Endothelial cell of umbilical vein (primary cell): ENCODE results near the gene ABCA8. TPM values are rescaled to one million over a fixed set of nuclear protein-coding genes. Genes with fewer than 3 reads are reported as not detected.

Experiments used
- BruUV-seq: library from RNA; stranded (reverse); fragments of 400-500 nt; replicated peaks from 2 replicates; lab custom pipeline; 2021; lab: Mats Ljungman, UMichigan
- CTCF ChIA-PET: fragments of 300-600, 350-600 bp; sonication (Branson Sonifier 250); formaldehyde crosslinking; loops from one replicate; lab custom pipeline; 2021; ENCODE audit warnings: antibody characterized with exemption, inconsistent platforms; lab: Charles Lee
- POLR2A ChIA-PET: fragments of 300-600, 350-600 bp; sonication (Branson Sonifier 250); formaldehyde crosslinking; loops from one replicate; lab custom pipeline; 2021; ENCODE audit warnings: antibody characterized with exemption, inconsistent platforms; lab: Charles Lee
- DNase-seq: peaks from one replicate; pipeline ENCODE4 v3.0.0-alpha.2; 2011; ENCODE audit warnings: low read depth, low spot score
- FAIRE-seq: peaks from 2 replicates; lab custom pipeline; 2011; peaks lifted over from hg19 to GRCh38; lab: Jason Lieb, UNC
- H2AFZ ChIP-seq: 2 replicates; pipeline ENCODE4 v1.6.0; 2012; ENCODE audit warnings: low read depth, low read length, control low read depth, inconsistent platforms
- H3K27ac ChIP-seq: 2 replicates; pipeline ENCODE4 v1.5.1; 2011; ENCODE audit warnings: low read depth, mild to moderate bottlenecking, control low read depth, low read length, moderate library complexity; ENCODE audit not compliant: insufficient read depth
- H3K27me3 ChIP-seq, 2 experiments: 2 replicates each; pipeline versions ENCODE4 v1.6.0 to v1.6.1; 2011; ENCODE audit warnings: low read length in 2 of 2, mixed read lengths in 1 of 2; ENCODE audit not compliant: control insufficient read depth in 2 of 2, insufficient read depth in 2 of 2
- H3K36me3 ChIP-seq, 2 experiments: 2 replicates in 1 of 2; 3 replicates in 1 of 2; pipeline ENCODE4 v1.5.1; 2011; ENCODE audit warnings: low read length in 2 of 2, mild to moderate bottlenecking in 1 of 2, moderate library complexity in 1 of 2; ENCODE audit not compliant: control insufficient read depth in 2 of 2, insufficient read depth in 2 of 2; ENCODE audit errors: extremely low read depth in 1 of 2
- H3K4me1 ChIP-seq: 3 replicates; pipeline ENCODE4 v1.5.1; 2011; ENCODE audit warnings: mild to moderate bottlenecking, low read length; ENCODE audit not compliant: control insufficient read depth, insufficient read depth; ENCODE audit errors: extremely low read depth
- H3K4me2 ChIP-seq: 2 replicates; pipeline ENCODE4 v1.6.1; 2011; ENCODE audit warnings: low read length, control low read depth, mixed read lengths; ENCODE audit not compliant: insufficient read depth
- H3K4me3 ChIP-seq, 3 experiments: fragments of 200-600 bp in 1 of 3; sonication (generic), shearing (Covaris generic) in 1 of 3; replicated peaks in 1 of 3; 2 replicates each; pipeline ENCODE4 v1.5.1; 2011 to 2016; ENCODE audit warnings: control low read depth in 3 of 3, low read length in 3 of 3, mild to moderate bottlenecking in 2 of 3, inconsistent platforms in 1 of 3, low read depth in 1 of 3, moderate library complexity in 1 of 3; ENCODE audit not compliant: insufficient read depth in 1 of 3
- H3K79me2 ChIP-seq: 2 replicates; pipeline ENCODE4 v1.6.0; 2012; ENCODE audit warnings: low read length, inconsistent platforms; ENCODE audit not compliant: control insufficient read depth, insufficient read depth
- H3K9ac ChIP-seq: replicated peaks from 2 replicates; pipeline ENCODE3; 2011; ENCODE audit warnings: low read length, control low read depth; ENCODE audit not compliant: insufficient read depth; ENCODE audit errors: extremely low read depth
- H3K9me1 ChIP-seq: replicated peaks from 3 replicates; pipeline ENCODE4 v1.6.0; 2011; ENCODE audit warnings: mild to moderate bottlenecking, low read length; ENCODE audit not compliant: control insufficient read depth, insufficient read depth; ENCODE audit errors: extremely low read depth
- H3K9me3 ChIP-seq: replicated peaks from 2 replicates; pipeline ENCODE4 v1.5.1; 2012; ENCODE audit warnings: low read length, inconsistent platforms; ENCODE audit not compliant: control insufficient read depth, insufficient read depth
- H4K20me1 ChIP-seq: replicated peaks from 2 replicates; pipeline ENCODE3; 2011; ENCODE audit warnings: mild to moderate bottlenecking, low read length; ENCODE audit not compliant: control insufficient read depth, insufficient read depth; ENCODE audit errors: extremely low read depth
- EZH2 ChIP-seq: IDR thresholded peaks from 2 replicates; pipeline ENCODE4 v1.6.1; 2012; ENCODE audit warnings: borderline replicate concordance, low read depth, mild to moderate bottlenecking, moderate library complexity, low read length, inconsistent platforms; ENCODE audit not compliant: severe bottlenecking
- FOS ChIP-seq: IDR thresholded peaks from 2 replicates; pipeline ENCODE4 v1.6.1; 2011; ENCODE audit warnings: mild to moderate bottlenecking, low read length, moderate library complexity, borderline replicate concordance; ENCODE audit not compliant: insufficient read depth
- GATA2 ChIP-seq: IDR thresholded peaks from 2 replicates; pipeline ENCODE4 v1.7.0; 2011; ENCODE audit warnings: low read depth, mild to moderate bottlenecking, moderate library complexity, mixed read lengths, low read length; ENCODE audit not compliant: insufficient read length, insufficient read depth
- JUN ChIP-seq: IDR thresholded peaks from 2 replicates; pipeline ENCODE4 v1.6.1; 2011; ENCODE audit warnings: borderline replicate concordance, low read depth; ENCODE audit not compliant: insufficient read length, insufficient read depth
- MYC ChIP-seq: IDR thresholded peaks from one replicate; pipeline ENCODE4 v1.6.1; 2011; ENCODE audit warnings: mild to moderate bottlenecking, low read depth, low read length
- POLR2A ChIP-seq: IDR thresholded peaks from 2 replicates; pipeline ENCODE4 v1.6.1; 2012; ENCODE audit warnings: low read depth, mild to moderate bottlenecking, control low read depth, low read length
- POLR2AphosphoS5 ChIP-seq: IDR thresholded peaks from 2 replicates; pipeline ENCODE4 v1.6.1; 2012; ENCODE audit warnings: low read depth, mild to moderate bottlenecking, control low read depth, low read length, moderate library complexity; ENCODE audit not compliant: insufficient read depth
- dilution Hi-C: fragments of 300-500 bp; cut with MboI; formaldehyde crosslinking; loops from one replicate; pipeline ENCODE4 v1.15.0; 2019; ENCODE audit warnings: low sequenced_read_pairs; ENCODE audit not compliant: extremely low pct_ligation_motif_present
- intact Hi-C: fragments of 100-400 bp; cut with micrococcal nuclease; formaldehyde crosslinking; loops from one replicate; pipeline ENCODE4 v1.10.0; 2022
- polyA plus RNA-seq, 4 experiments: library from polyadenylated mRNA; depleted of rRNA in 3 of 4; stranded (reverse) in 3 of 4; unstranded in 1 of 4; fragments of >200 nt; gene quantifications; 2 replicates each; pipeline versions ENCODE4 v1.2.1 to v1.2.3, GENCODE V29; 2011 to 2012; ENCODE audit warnings: missing spikeins in 1 of 4
- total RNA-seq: library from RNA; stranded (reverse); gene quantifications from 2 replicates; pipeline ENCODE4 v1.2.3, GENCODE V29; 2021
- TF ChIP-seq, protein P1 (sequence below): IDR thresholded peaks from 2 replicates; pipeline ENCODE4 v1.6.1; 2011; ENCODE audit not compliant: insufficient read depth, insufficient read length
- TF ChIP-seq, protein P2 (sequence below), 2 donors: IDR thresholded peaks; 1 replicate in 1 of 2; 2 replicates in 1 of 2; pipeline ENCODE4 v1.5.1; 2011; ENCODE audit warnings: low read length in 2 of 2, mild to moderate bottlenecking in 2 of 2, moderate library complexity in 2 of 2, control low read depth in 1 of 2, inconsistent platforms in 1 of 2, low read depth in 1 of 2; ENCODE audit not compliant: insufficient read depth in 1 of 2; ENCODE audit errors: extremely low read depth in 1 of 2

Gene ABCA8
- total and polyA plus RNA-seq, 2 donors (not counting 3 experiments of a cell fraction or from before 2014, with no cell fraction given), result 0.99 to 1.7 TPM

DNA sequence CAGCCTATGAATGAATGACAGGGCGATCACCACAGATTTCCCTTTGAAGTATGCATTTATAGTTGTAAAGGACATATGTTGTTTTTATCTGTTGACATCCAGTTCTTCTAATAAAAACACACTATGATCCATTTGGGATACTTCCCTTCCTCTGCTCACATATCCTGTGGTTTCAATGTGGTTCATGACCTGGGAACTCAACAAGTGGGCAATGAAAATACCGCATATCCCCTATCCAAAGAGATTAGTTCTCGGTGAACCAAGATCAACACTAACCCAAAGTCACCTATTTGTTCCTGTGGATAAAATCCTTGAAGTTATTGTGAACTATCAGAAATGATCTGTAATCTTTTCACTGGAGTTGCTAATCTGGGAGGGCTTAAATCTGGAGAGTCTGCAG is 16.0 kb downstream of the ABCA8 start:
- Histone ChIP-seq H4K20me1 (no peaks in the 10 kb centered on the region), H3K27me3 (no peaks in the 10 kb centered on the region), H3K9me3 (no peaks in the 10 kb centered on the region), H3K36me3 (no peaks in the 10 kb centered on the region), H3K4me3 (no peak overlapping the region), H3K4me1 (peaks cover 13% of the 10 kb centered on the region), H2AFZ (no peak overlapping the region), H3K9ac (no peak overlapping the region), H3K27ac (no peak overlapping the region), H3K79me2 (no peaks in the 10 kb centered on the region), H3K9me1 (no peaks in the 10 kb centered on the region), H3K4me2 (peak overlapping the region; percentile 20)
- FAIRE-seq (peak; percentile 68), DNase-seq (peak; percentile 90)
- ChIA-PET CTCF (interaction anchor here (1.0 kb wide), 2 partner anchors 16 to 28 kb away, joined by 3 read pairs; partner anchors contain the start of gene ABCA8), POLR2A (no interaction called here)
- intact Hi-C loops (no loop called here), dilution Hi-C loops (no loop called here)
- TF ChIP-seq GATA2 (peak; percentile 90), FOS (peak; percentile 13), EZH2 (no peak), POLR2AphosphoS5 (peak; percentile 88)
- no TSS peak for BruUV-seq

DNA sequence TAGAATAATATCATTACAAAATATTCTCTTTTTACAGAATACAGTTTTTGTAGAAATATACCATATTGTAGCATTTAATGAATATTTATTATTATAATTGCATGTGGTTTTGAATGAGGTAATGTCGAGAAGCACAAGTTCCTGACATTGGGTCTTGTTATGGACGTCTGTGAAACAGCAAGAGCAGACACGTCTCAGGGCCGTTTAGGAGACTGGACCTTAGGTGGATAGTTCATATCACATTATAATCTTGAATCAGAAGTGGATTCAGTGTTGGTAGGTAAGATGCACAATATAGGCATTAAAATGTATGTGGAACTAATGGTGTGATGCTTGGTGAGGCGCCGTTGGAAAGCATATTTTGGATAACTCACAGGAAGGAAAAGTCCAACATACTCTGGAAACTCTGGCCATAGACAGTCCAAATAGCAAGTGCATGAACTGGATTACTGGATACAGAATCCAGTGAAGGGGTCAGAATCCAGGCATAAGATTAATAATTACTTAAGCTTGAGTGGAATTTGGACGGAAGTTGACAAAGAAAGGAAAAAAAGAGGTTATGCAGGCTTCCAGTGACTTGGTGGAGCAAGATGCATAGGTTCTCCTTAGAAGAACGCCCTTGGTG is 17.2 kb downstream of the ABCA8 start:
- dilution Hi-C loops, result no loop called here
- POLR2A ChIA-PET, result no interaction called here
- no peak for FAIRE-seq

More for the DNA sequence above, 17.2 kb downstream of the ABCA8 start:
- CTCF ChIA-PET, result interaction anchor here (1.0 kb wide), 1 partner anchor 27 kb away, joined by 3 read pairs; no protein-coding TSS in a partner anchor
- Histone ChIP-seq H2AFZ (no peak overlapping the region), H3K9me1 (no peaks in the 10 kb centered on the region), H3K9ac (no peak overlapping the region), H3K79me2 (no peaks in the 10 kb centered on the region), H4K20me1 (no peaks in the 10 kb centered on the region), H3K4me3 (no peak overlapping the region), H3K4me2 (no peak overlapping the region), H3K36me3 (no peaks in the 10 kb centered on the region), H3K27me3 (no peaks in the 10 kb centered on the region), H3K9me3 (no peaks in the 10 kb centered on the region), H3K27ac (no peak overlapping the region), H3K4me1 (peaks cover 13% of the 10 kb centered on the region)
- intact Hi-C loops, result no loop called here
- TF ChIP-seq, protein P1, sequence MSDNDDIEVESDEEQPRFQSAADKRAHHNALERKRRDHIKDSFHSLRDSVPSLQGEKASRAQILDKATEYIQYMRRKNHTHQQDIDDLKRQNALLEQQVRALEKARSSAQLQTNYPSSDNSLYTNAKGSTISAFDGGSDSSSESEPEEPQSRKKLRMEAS, result no peak
- TF ChIP-seq JUN (no peak), EZH2 (no peak), FOS (no peak), POLR2AphosphoS5 (no peak), MYC (no peak), POLR2A (no peak), GATA2 (no peak)
- TF ChIP-seq, protein P2, sequence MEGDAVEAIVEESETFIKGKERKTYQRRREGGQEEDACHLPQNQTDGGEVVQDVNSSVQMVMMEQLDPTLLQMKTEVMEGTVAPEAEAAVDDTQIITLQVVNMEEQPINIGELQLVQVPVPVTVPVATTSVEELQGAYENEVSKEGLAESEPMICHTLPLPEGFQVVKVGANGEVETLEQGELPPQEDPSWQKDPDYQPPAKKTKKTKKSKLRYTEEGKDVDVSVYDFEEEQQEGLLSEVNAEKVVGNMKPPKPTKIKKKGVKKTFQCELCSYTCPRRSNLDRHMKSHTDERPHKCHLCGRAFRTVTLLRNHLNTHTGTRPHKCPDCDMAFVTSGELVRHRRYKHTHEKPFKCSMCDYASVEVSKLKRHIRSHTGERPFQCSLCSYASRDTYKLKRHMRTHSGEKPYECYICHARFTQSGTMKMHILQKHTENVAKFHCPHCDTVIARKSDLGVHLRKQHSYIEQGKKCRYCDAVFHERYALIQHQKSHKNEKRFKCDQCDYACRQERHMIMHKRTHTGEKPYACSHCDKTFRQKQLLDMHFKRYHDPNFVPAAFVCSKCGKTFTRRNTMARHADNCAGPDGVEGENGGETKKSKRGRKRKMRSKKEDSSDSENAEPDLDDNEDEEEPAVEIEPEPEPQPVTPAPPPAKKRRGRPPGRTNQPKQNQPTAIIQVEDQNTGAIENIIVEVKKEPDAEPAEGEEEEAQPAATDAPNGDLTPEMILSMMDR (IDR thresholded peaks at IDR 0.05; ENCODE audit: extremely low read depth in 1 of 2, insufficient read depth in 1 of 2, low read depth in 1 of 2, low read length in 2 of 2), result no peak
- BruUV-seq, result no TSS peak
- DNase-seq, result no peak
